BE2C (cell line): ENCODE measurements around the gene NBAS.
"Not testable (repeated sequence)": the region's sequence is repeated elsewhere in the genome, so short reads cannot be mapped to it uniquely, and the experiment has no call there.

Experiments used
- DNase-seq: peaks from one replicate; pipeline ENCODE4 v3.0.0-alpha.2; 2020
- H3K27me3 ChIP-seq: fragments of 250-450 bp; sonication (Bioruptor Pico); 2 replicates; pipeline ENCODE4 v1.5.1; 2020; ENCODE audit warnings: mild to moderate bottlenecking
- H3K36me3 ChIP-seq: fragments of 250-450 bp; sonication (Bioruptor Pico); 2 replicates; pipeline ENCODE4 v1.5.1; 2020; ENCODE audit warnings: mild to moderate bottlenecking
- H3K4me1 ChIP-seq: fragments of 250-450 bp; sonication (Bioruptor Pico); 2 replicates; pipeline ENCODE4 v1.5.1; 2020
- H3K4me3 ChIP-seq: 2 replicates; pipeline ENCODE4 v1.5.1; 2011; ENCODE audit warnings: low read depth, low read length
- H3K9me3 ChIP-seq: fragments of 250-450 bp; sonication (Bioruptor Pico); 2 replicates; pipeline ENCODE4 v1.5.1; 2020
- CTCF ChIP-seq: IDR thresholded peaks from 2 replicates; pipeline ENCODE4 v1.5.1; 2012; ENCODE audit warnings: mild to moderate bottlenecking, low read depth, low read length

The NBAS gene

DNA sequence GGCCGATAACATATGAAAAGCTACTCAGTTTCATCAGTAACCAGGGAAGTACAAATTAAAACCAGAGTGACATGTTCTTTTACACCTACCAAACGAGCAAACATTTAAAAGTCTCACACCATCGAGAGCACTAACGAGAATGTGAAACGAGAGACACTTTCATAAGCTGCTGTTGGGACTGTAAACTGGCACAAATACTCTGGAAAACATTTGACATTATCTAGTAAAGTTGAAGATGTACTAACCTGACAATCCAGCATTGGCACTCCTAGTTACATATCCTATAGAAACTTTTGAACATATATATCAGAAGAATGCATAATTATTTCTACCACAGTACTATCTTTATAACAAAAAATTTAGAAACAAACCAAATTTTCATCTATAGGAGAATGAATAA lies 28.1 kb downstream of the NBAS start:
- H3K9me3 ChIP-seq = no peaks in the 10 kb centered on the region
- TF ChIP-seq CTCF = no peak
- no peaks in the 10 kb centered on the region for H3K27me3 ChIP-seq
- no peak overlapping the region for H3K4me3 ChIP-seq
- H3K36me3 ChIP-seq = peaks cover 15% of the 10 kb centered on the region
- DNase-seq = no peak
- no peaks in the 10 kb centered on the region for H3K4me1 ChIP-seq

DNA sequence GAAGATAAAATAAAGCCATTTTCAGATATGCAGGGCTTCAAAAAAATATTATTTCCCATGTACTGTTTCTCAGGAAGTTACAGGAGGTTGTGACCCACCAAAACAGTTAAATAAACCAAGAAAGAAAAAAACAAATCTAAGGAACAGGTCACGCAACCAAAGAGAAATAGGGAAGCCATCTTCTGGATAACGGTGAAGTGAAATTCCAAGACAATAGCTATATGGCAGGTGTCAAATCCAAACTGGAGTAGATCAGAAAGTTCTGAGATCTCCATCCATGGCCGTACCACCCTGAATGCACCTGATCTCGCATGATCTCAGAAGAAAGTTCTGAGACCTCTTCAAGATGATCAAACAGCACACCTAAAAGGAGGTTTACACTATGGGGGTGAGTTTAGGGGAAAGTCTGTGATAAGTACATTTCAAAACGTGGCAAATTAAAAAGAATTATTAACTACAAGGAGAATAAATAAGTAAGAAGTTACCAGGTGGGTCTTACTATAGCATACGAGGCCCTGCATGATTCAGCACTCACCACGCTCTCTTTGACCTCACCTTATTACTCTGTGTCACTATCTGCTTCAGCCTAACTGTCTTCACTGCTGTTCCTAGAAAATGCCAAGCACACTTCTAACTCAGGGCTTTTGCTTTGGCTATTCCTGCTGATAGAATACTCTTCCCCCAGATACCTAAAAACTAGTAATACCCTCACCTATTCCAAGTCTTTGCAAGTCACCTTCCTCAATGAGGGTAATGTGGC lies 29.9 kb downstream of the NBAS start:
- no peak for TF ChIP-seq CTCF
- H3K27me3 ChIP-seq = no peaks in the 10 kb centered on the region
- H3K36me3 ChIP-seq = peaks cover 12% of the 10 kb centered on the region
- no peaks in the 10 kb centered on the region for H3K9me3 ChIP-seq
- DNase-seq = no peak
- no peak overlapping the region for H3K4me3 ChIP-seq
- no peaks in the 10 kb centered on the region for H3K4me1 ChIP-seq

- no peaks in the 10 kb centered on the region; the same call in 1 of the 2 replicates for H3K4me1 ChIP-seq
- TF ChIP-seq CTCF = peak; percentile 26
- H3K4me3 ChIP-seq = no peak overlapping the region
- no peaks in the 10 kb centered on the region; the same call in 1 of the 2 replicates for H3K36me3 ChIP-seq
- DNase-seq = peak; percentile 16
- H3K27me3 ChIP-seq = no peaks in the 10 kb centered on the region
- H3K9me3 ChIP-seq = no peaks in the 10 kb centered on the region
Measured at GRCh38 chr2:15527074-15527739, 33.9 kb downstream of the NBAS start.

GRCh38 chr2:15521641-15522181 lies 39.4 kb downstream of the NBAS start:
- Histone ChIP-seq H3K9me3 (no peaks in the 10 kb centered on the region), H3K4me3 (no peak overlapping the region), H3K4me1 (no peaks in the 10 kb centered on the region; the same call in 1 of the 2 replicates), H3K27me3 (no peaks in the 10 kb centered on the region), H3K36me3 (peaks cover 3% of the 10 kb centered on the region)
- no peak for TF ChIP-seq CTCF
- DNase-seq = no peak

DNA sequence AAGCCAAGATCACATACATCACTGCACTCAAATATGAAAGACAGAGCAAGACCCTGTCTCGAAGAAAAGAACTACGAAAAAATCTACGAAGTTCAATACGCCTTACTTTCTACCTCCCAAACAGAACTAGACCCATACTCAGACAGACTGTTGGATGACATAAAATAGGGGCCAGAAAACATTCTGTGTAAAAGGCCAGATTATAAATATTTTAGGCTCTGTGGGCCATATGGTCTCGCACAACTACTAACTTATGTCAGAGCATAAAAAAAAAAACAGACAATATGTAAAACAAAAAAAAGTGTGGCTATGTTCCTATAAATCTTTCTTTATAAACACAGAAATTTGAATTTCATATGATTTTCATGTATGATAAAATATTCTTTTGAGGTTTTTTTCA lies 40.8 kb downstream of the NBAS start:
- no peaks in the 10 kb centered on the region for H3K27me3 ChIP-seq

GRCh38 chr2:15518759-15519158 lies 42.4 kb downstream of the NBAS start:
- not testable (repeated sequence) for DNase-seq, H3K27me3 ChIP-seq, H3K4me3 ChIP-seq, H3K36me3 ChIP-seq, H3K9me3 ChIP-seq, H3K4me1 ChIP-seq

More for the DNA sequence above, 40.8 kb downstream of the NBAS start:
- H3K9me3 ChIP-seq = no peaks in the 10 kb centered on the region
- no peak overlapping the region for H3K4me3 ChIP-seq
- no peak for TF ChIP-seq CTCF
- no peaks in the 10 kb centered on the region; the same call in 1 of the 2 replicates for H3K4me1 ChIP-seq
- DNase-seq = no peak
- H3K36me3 ChIP-seq = peaks cover 3% of the 10 kb centered on the region
